Measurements from ENCODE around the gene DIPK2A.

The DIPK2A gene

GRCh38 chr3:143978263-143978631 is 6.6 kb downstream of the DIPK2A start:
- no peak for TF ChIP-seq EZH2 (optimal IDR thresholded peaks at IDR 0.05; ENCODE audit: low read depth, low read length)
- no peak for TF ChIP-seq EZH2phosphoT487 (IDR thresholded peaks at IDR 0.05; ENCODE audit: low read length)
- TF ChIP-seq CTCF (IDR thresholded peaks at IDR 0.05; ENCODE audit: low read length) = no peak
- no peak overlapping the region for H3K4me3 ChIP-seq (ENCODE audit: low read length)
- peaks cover 17% of the 10 kb centered on the region for H4K20me1 ChIP-seq (ENCODE audit: insufficient read depth, low read length)
- no peak for DNase-seq
- no peaks in the 10 kb centered on the region for H3K9me3 ChIP-seq (replicated peaks; ENCODE audit: insufficient read depth, low read length)
- H3K4me2 ChIP-seq (ENCODE audit: low read depth, low read length) = peak overlapping the region; percentile 36
- peaks cover 99% of the 10 kb centered on the region for H3K79me2 ChIP-seq (ENCODE audit: low read length)
- no peaks in the 10 kb centered on the region for H3K36me3 ChIP-seq (replicated peaks; ENCODE audit: insufficient read depth, low read length)
- H3K4me1 ChIP-seq (ENCODE audit: low read length) = peaks cover 14% of the 10 kb centered on the region
- H3K27me3 ChIP-seq (replicated peaks; ENCODE audit: insufficient read depth, low read length) = no peaks in the 10 kb centered on the region
- H2AFZ ChIP-seq (ENCODE audit: low read length) = no peak overlapping the region
- no peaks in the 10 kb centered on the region for H3K9me2 ChIP-seq (replicated peaks; ENCODE audit: insufficient read depth, low read length)
- no peak overlapping the region for H3K9ac ChIP-seq (ENCODE audit: low read length)
- H3F3A ChIP-seq (ENCODE audit: insufficient read depth, low read length) = peaks cover 6% of the 10 kb centered on the region
- no peak overlapping the region for H3K27ac ChIP-seq (ENCODE audit: low read length)

- H3K9ac ChIP-seq (ENCODE audit: low read length) = no peak overlapping the region
- no peak overlapping the region for H3K4me3 ChIP-seq (ENCODE audit: low read length)
- peaks cover 14% of the 10 kb centered on the region for H3K4me1 ChIP-seq (ENCODE audit: low read length)
- H3K27me3 ChIP-seq (replicated peaks; ENCODE audit: insufficient read depth, low read length) = no peaks in the 10 kb centered on the region
- H3K79me2 ChIP-seq (ENCODE audit: low read length) = peaks cover 99% of the 10 kb centered on the region
- no peak overlapping the region for H3K27ac ChIP-seq (ENCODE audit: low read length)
- H3F3A ChIP-seq (ENCODE audit: insufficient read depth, low read length) = no peaks in the 10 kb centered on the region; the same call in 1 of the 2 replicates
- TF ChIP-seq EZH2 (optimal IDR thresholded peaks at IDR 0.05; ENCODE audit: low read depth, low read length) = no peak
- no peak for TF ChIP-seq EZH2phosphoT487 (IDR thresholded peaks at IDR 0.05; ENCODE audit: low read length)
- TF ChIP-seq CTCF (IDR thresholded peaks at IDR 0.05; ENCODE audit: low read length) = no peak
- no peaks in the 10 kb centered on the region for H3K9me3 ChIP-seq (replicated peaks; ENCODE audit: insufficient read depth, low read length)
- no peak for DNase-seq
- no peak overlapping the region for H3K4me2 ChIP-seq (ENCODE audit: low read depth, low read length)
- H3K9me2 ChIP-seq (replicated peaks; ENCODE audit: insufficient read depth, low read length) = no peaks in the 10 kb centered on the region
- no peak overlapping the region for H2AFZ ChIP-seq (ENCODE audit: low read length)
- H3K36me3 ChIP-seq (replicated peaks; ENCODE audit: insufficient read depth, low read length) = no peaks in the 10 kb centered on the region
- H4K20me1 ChIP-seq (ENCODE audit: insufficient read depth, low read length) = peaks cover 21% of the 10 kb centered on the region
Observed at GRCh38 chr3:143979041-143979440, 7.4 kb downstream of the DIPK2A start.

- TF ChIP-seq EZH2phosphoT487 (IDR thresholded peaks at IDR 0.05; ENCODE audit: low read length) = no peak
- TF ChIP-seq CTCF (IDR thresholded peaks at IDR 0.05; ENCODE audit: low read length) = no peak
- TF ChIP-seq EZH2 (optimal IDR thresholded peaks at IDR 0.05; ENCODE audit: low read depth, low read length) = no peak
Observed at GRCh38 chr3:143979813-143980212, 8.2 kb downstream of the DIPK2A start.

More at GRCh38 chr3:143979813-143980212, 8.2 kb downstream of the DIPK2A start:
- H4K20me1 ChIP-seq (ENCODE audit: insufficient read depth, low read length) = peaks cover 24% of the 10 kb centered on the region
- H3K9ac ChIP-seq (ENCODE audit: low read length) = no peak overlapping the region
- no peak overlapping the region for H3K4me2 ChIP-seq (ENCODE audit: low read depth, low read length)
- H3K4me1 ChIP-seq (ENCODE audit: low read length) = peaks cover 14% of the 10 kb centered on the region
- H3F3A ChIP-seq (ENCODE audit: insufficient read depth, low read length) = no peaks in the 10 kb centered on the region; the same call in 1 of the 2 replicates
- H3K9me3 ChIP-seq (replicated peaks; ENCODE audit: insufficient read depth, low read length) = no peaks in the 10 kb centered on the region
- H3K27me3 ChIP-seq (replicated peaks; ENCODE audit: insufficient read depth, low read length) = no peaks in the 10 kb centered on the region
- H3K27ac ChIP-seq (ENCODE audit: low read length) = no peak overlapping the region
- no peak for DNase-seq
- no peaks in the 10 kb centered on the region for H3K36me3 ChIP-seq (replicated peaks; ENCODE audit: insufficient read depth, low read length)
- no peaks in the 10 kb centered on the region for H3K9me2 ChIP-seq (replicated peaks; ENCODE audit: insufficient read depth, low read length)
- H3K79me2 ChIP-seq (ENCODE audit: low read length) = peaks cover 99% of the 10 kb centered on the region
- H2AFZ ChIP-seq (ENCODE audit: low read length) = no peak overlapping the region
- H3K4me3 ChIP-seq (ENCODE audit: low read length) = no peak overlapping the region
